Activated CD4-positive, alpha-beta T cell treated with anti-CD3 and anti-CD28 coated beads for 36 hours (primary cell): ENCODE measurements around the gene UBN2. TPM values are rescaled to one million over a fixed set of nuclear protein-coding genes. Genes with fewer than 3 reads are reported as not detected.

Source experiments
- ATAC-seq: fragments of 200-7000 bp; cut with Tn5 transposase; one replicate; pipeline ENCODE4 v1.10.0; 2021; ENCODE audit warnings: mild to moderate bottlenecking, moderate library complexity
- CTCF ChIA-PET: fragments of 350-600 bp; sonication (Branson Sonifier 250); formaldehyde crosslinking; loops from one replicate; lab custom pipeline; 2021; ENCODE audit warnings: antibody characterized with exemption; lab: Charles Lee
- POLR2A ChIA-PET: fragments of 350-600 bp; sonication (Branson Sonifier 250); formaldehyde crosslinking; loops from one replicate; lab custom pipeline; 2021; ENCODE audit warnings: antibody characterized with exemption, inconsistent platforms; lab: Charles Lee
- DNase-seq: peaks from one replicate; pipeline ENCODE4 v3.0.0-alpha.2; 2020
- H3K27ac Mint-ChIP-seq: one replicate; pipeline ENCODE4 v1.8.0; 2021; ENCODE audit warnings: mixed read lengths
- H3K27me3 Mint-ChIP-seq: one replicate; pipeline ENCODE4 v1.8.0; 2021; ENCODE audit warnings: mixed read lengths
- H3K36me3 Mint-ChIP-seq: one replicate; pipeline ENCODE4 v1.8.0; 2021; ENCODE audit warnings: low read depth, mixed read lengths
- H3K4me1 Mint-ChIP-seq: one replicate; pipeline ENCODE4 v1.8.0; 2021; ENCODE audit warnings: mixed read lengths
- H3K4me3 Mint-ChIP-seq: one replicate; pipeline ENCODE4 v1.8.0; 2021; ENCODE audit warnings: mild to moderate bottlenecking, moderate library complexity, mixed read lengths
- H3K9me3 Mint-ChIP-seq: one replicate; pipeline ENCODE4 v1.8.0; 2021; ENCODE audit warnings: low read depth, mixed read lengths
- intact Hi-C, 2 experiments: fragments of 100-400 bp; cut with DNase I in 1 of 2; cut with micrococcal nuclease in 1 of 2; formaldehyde crosslinking; loops; one replicate each; pipeline versions ENCODE4 v1.14.2 to v1.15.1; 2022 to 2024; cut with DNase I, micrococcal nuclease
- total RNA-seq, 2 experiments: library from RNA; stranded (reverse); gene quantifications; one replicate each; pipeline ENCODE4 v1.2.3, GENCODE V29; 2021

Gene UBN2
- total RNA-seq, 2 experiments from 2014 or later, result 8.3 to 11.8 TPM

DNA sequence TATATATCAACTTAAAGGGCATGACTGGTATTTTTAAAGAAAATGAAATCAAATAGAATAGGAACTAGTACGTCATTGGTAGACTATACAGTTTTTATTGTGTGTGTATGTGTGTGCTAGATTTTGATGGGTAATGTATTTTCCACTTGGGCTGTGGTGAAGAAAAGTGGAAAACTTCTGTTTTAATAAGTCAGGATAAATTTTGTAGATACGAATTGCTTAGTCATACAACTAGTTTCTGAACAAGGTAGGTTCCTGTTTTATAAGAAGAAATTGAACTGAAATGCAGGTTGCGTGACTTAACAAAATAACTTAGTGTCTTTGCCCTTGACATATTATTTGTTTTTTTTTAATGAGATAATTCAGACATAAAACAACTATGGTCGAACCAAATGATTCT is 24.3 kb downstream of the UBN2 start:
- no peak for DNase-seq
- Mint-ChIP-seq H3K27me3 (no peaks in the 10 kb centered on the region), H3K9me3 (no peaks in the 10 kb centered on the region), H3K4me3 (no peak overlapping the region), H3K4me1 (no peaks in the 10 kb centered on the region), H3K36me3 (peaks cover 15% of the 10 kb centered on the region), H3K27ac (no peak overlapping the region)
- no peak for ATAC-seq
- ChIA-PET POLR2A (no interaction called here), CTCF (no interaction called here)
- intact Hi-C loops, result no loop called here

DNA sequence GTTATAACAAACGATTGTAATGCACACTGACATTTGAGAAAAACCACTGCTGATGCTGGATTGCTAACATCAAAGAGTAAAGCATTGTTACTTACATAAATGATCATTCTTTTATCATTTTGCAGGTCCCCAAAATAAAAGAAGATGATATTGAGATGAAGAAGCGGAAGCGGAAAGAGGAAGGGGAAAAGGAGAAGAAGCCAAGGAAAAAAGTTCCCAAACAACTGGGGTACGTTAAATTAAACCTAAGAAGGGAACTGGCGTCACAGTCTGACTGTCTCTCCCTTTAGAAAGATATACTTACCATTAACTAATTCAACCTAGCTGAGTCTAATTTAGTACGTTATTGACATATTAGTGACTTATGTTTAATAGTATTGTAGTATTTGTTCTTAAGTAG is 28.1 kb downstream of the UBN2 start:
- H3K36me3 Mint-ChIP-seq, result peaks cover 19% of the 10 kb centered on the region
- ATAC-seq (no peak), DNase-seq (no peak)
- no peak overlapping the region for H3K4me3 Mint-ChIP-seq
- H3K27ac Mint-ChIP-seq, result no peak overlapping the region
- ChIA-PET CTCF (no interaction called here), POLR2A (no interaction called here)
- intact Hi-C loops, result no loop called here
- H3K27me3 Mint-ChIP-seq, result no peaks in the 10 kb centered on the region
- no peaks in the 10 kb centered on the region for H3K9me3 Mint-ChIP-seq
- no peaks in the 10 kb centered on the region for H3K4me1 Mint-ChIP-seq

- no peaks in the 10 kb centered on the region for H3K4me1 Mint-ChIP-seq
- POLR2A ChIA-PET, result no interaction called here
- peaks cover 34% of the 10 kb centered on the region for H3K36me3 Mint-ChIP-seq
- no peaks in the 10 kb centered on the region for H3K9me3 Mint-ChIP-seq
- intact Hi-C loops, result no loop called here
- H3K27ac Mint-ChIP-seq, result no peak overlapping the region
- CTCF ChIA-PET, result no interaction called here
- ATAC-seq (no peak), DNase-seq (no peak)
- H3K27me3 Mint-ChIP-seq, result no peaks in the 10 kb centered on the region
- H3K4me3 Mint-ChIP-seq, result no peak overlapping the region
Observed at GRCh38 chr7:139264220-139264619, 33.2 kb downstream of the UBN2 start.

DNA sequence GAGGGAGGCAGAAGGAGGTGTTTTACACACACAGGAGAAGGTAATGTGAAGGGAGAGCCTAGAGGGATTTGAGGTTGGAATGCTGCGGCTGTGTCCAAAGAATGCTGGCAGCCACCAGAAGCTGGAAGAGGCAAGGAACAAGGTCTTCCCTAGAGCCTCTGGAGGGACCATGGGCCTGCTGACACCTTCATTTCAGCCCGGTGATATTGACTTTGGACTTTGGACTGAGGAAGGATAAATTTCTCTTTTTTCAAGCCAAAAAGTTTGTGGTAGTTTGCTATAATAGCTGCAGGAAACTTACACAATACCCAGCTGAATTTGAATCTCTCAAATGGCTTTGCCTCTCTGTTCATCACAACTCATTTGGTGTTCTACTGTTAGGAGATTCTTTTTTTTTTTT is 34.6 kb downstream of the UBN2 start:
- no peak for DNase-seq
- intact Hi-C loops, result no loop called here
- Mint-ChIP-seq H3K27me3 (no peaks in the 10 kb centered on the region), H3K36me3 (peaks cover 41% of the 10 kb centered on the region), H3K4me1 (no peaks in the 10 kb centered on the region), H3K27ac (no peak overlapping the region), H3K4me3 (no peak overlapping the region), H3K9me3 (no peaks in the 10 kb centered on the region)
- no peak for ATAC-seq
- CTCF ChIA-PET, result no interaction called here
- POLR2A ChIA-PET, result interaction anchor here (0.6 kb wide), 1 partner anchor 18 kb away, joined by 3 read pairs; no protein-coding TSS in a partner anchor

DNA sequence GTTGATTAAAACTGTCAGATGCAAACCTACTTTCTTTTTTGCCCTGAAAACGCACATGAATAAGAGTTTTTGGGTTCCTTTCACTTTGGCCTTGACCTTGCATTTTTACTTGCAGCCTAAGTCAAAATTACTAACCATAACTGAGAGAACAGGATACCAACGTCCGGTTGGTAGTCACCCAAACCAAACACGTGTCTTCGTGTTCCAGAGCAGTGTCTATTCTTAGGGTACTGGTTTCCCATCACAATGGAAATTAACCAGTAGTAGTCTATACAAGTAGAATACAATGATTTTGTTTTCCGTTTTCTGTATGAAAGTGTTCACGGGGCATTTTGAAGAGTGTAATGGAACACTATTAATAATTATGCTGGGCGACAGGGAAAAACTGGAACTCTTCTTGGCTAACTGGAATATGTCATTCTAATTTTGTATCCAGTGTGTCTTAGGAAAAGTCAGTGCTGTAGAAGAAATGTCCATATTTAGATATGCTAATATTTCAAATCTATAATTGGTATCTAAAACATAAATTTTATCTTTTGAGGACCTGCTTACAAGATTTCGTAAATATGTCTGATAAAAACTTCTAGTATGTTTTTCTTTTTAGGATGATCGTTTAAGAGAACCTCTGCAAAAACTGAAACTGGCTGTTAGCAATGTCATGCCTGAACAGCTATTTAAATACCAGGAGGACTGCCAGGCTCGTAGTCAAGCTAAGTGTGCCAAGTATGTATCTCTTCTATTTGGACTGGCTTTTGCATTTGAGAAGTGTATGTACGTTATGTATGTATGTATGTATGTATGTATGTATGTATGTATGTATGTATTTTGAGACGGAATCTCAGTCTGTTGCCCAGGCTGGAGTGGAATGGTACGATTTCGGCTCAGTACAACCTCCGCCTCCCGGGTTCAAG is 40.9 kb downstream of the UBN2 start:
- no peak overlapping the region for H3K4me3 Mint-ChIP-seq
- intact Hi-C loops, result no loop called here
- POLR2A ChIA-PET, result interaction anchor here (0.6 kb wide), 1 partner anchor 88 kb away, joined by 3 read pairs; the partner anchor contains the start of gene LUC7L2

GRCh38 chr7:139284252-139284896 is 53.3 kb downstream of the UBN2 start:
- H3K27ac Mint-ChIP-seq, result no peak overlapping the region
- H3K9me3 Mint-ChIP-seq, result no peaks in the 10 kb centered on the region
- peaks cover 21% of the 10 kb centered on the region for H3K36me3 Mint-ChIP-seq
- POLR2A ChIA-PET, result no interaction called here
- no peak overlapping the region for H3K4me3 Mint-ChIP-seq
- CTCF ChIA-PET, result interaction anchor here (1.1 to 1.4 kb wide), 2 partner anchors 17 to 47 kb away, joined by 3 read pairs; no protein-coding TSS in a partner anchor
- ATAC-seq, result no peak
- H3K27me3 Mint-ChIP-seq, result no peaks in the 10 kb centered on the region
- intact Hi-C loops, result no loop called here
- no peak for DNase-seq
- H3K4me1 Mint-ChIP-seq, result no peaks in the 10 kb centered on the region

More for the DNA sequence above, 40.9 kb downstream of the UBN2 start:
- Mint-ChIP-seq H3K36me3 (peaks cover 39% of the 10 kb centered on the region), H3K27me3 (no peaks in the 10 kb centered on the region), H3K9me3 (no peaks in the 10 kb centered on the region), H3K4me1 (no peaks in the 10 kb centered on the region), H3K27ac (no peak overlapping the region)
- CTCF ChIA-PET, result no interaction called here
- ATAC-seq (no peak), DNase-seq (no peak)

- Mint-ChIP-seq H3K9me3 (no peaks in the 10 kb centered on the region), H3K27ac (no peak overlapping the region), H3K4me1 (no peaks in the 10 kb centered on the region), H3K27me3 (no peaks in the 10 kb centered on the region), H3K36me3 (peaks cover 21% of the 10 kb centered on the region), H3K4me3 (no peak overlapping the region)
- CTCF ChIA-PET, result interaction anchor here (0.7 kb wide), 1 partner anchor 108 kb away, joined by 3 read pairs; no protein-coding TSS in a partner anchor
- ATAC-seq, result no peak
- intact Hi-C loops, result no loop called here
- DNase-seq, result no peak
- POLR2A ChIA-PET, result no interaction called here
Observed at GRCh38 chr7:139286144-139286543, 55.1 kb downstream of the UBN2 start.

- Mint-ChIP-seq H3K9me3 (no peaks in the 10 kb centered on the region), H3K27me3 (no peaks in the 10 kb centered on the region), H3K4me3 (no peak overlapping the region), H3K4me1 (no peaks in the 10 kb centered on the region), H3K36me3 (peaks cover 6% of the 10 kb centered on the region), H3K27ac (no peak overlapping the region)
- CTCF ChIA-PET, result interaction anchor here (0.6 to 0.9 kb wide), 2 partner anchors 74 to 174 kb away, joined by 3 read pairs; no protein-coding TSS in a partner anchor
- POLR2A ChIA-PET, result no interaction called here
- intact Hi-C loops, result no loop called here
- DNase-seq (no peak), ATAC-seq (no peak)
Observed at GRCh38 chr7:139292821-139293220, 61.8 kb downstream of the UBN2 start.

DNA sequence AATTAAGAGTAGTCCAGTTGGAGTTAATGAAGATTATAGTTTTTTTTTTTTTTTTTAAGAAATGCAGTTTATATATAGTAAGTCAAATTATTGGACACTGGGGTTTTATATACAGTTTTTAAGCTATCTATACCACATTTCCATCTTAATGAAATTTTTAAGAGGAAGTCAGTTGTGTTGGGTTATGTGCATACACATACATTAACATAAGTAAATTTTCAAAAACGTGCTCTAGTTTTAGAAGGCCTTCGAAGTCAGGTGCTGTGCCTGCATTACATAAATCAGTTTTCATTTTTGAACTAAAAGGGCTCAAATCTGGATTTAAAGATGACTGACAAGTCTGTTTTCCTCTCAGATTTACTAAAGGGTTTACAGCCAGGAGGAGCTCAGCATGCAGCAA is 62.5 kb downstream of the UBN2 start:
- H3K4me1 Mint-ChIP-seq, result no peaks in the 10 kb centered on the region
- ChIA-PET CTCF (interaction anchor here (0.6 kb wide), 1 partner anchor 73 kb away, joined by 3 read pairs; no protein-coding TSS in a partner anchor), POLR2A (no interaction called here)
- H3K36me3 Mint-ChIP-seq, result peaks cover 6% of the 10 kb centered on the region
- no peak overlapping the region for H3K27ac Mint-ChIP-seq
- intact Hi-C loops, result no loop called here
- DNase-seq, result no peak
- H3K27me3 Mint-ChIP-seq, result no peaks in the 10 kb centered on the region
- H3K4me3 Mint-ChIP-seq, result no peak overlapping the region
- no peak for ATAC-seq
- no peaks in the 10 kb centered on the region for H3K9me3 Mint-ChIP-seq

DNA sequence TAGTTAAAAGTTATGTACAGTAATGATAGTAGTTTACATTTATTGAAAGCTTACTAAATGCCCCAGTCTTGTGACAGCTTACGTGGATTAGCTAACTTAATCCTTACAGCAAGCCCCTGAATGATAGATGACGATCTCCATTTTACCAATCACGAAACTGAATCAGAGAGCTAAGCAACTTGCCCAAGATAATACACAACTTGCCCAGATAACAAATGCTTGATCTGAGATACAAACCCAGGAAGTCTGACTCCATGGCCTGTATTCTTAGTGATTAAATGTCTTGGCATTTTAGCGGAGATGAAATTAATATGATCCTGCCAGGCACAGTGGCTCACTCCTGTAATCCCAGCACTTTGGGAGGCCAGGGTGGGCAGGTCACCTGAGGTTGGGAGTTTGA is 63.2 kb downstream of the UBN2 start:
- no peaks in the 10 kb centered on the region for H3K27me3 Mint-ChIP-seq
- intact Hi-C loops, result no loop called here
- no peak for DNase-seq
- no peak overlapping the region for H3K27ac Mint-ChIP-seq
- no peak overlapping the region for H3K4me3 Mint-ChIP-seq
- no peaks in the 10 kb centered on the region for H3K9me3 Mint-ChIP-seq
- peaks cover 6% of the 10 kb centered on the region for H3K36me3 Mint-ChIP-seq
- H3K4me1 Mint-ChIP-seq, result no peaks in the 10 kb centered on the region
- CTCF ChIA-PET, result interaction anchor here (0.5 to 1.0 kb wide), 2 partner anchors 17 to 208 kb away, joined by 3 to 5 read pairs; no protein-coding TSS in a partner anchor
- ATAC-seq, result no peak
- POLR2A ChIA-PET, result no interaction called here

DNA sequence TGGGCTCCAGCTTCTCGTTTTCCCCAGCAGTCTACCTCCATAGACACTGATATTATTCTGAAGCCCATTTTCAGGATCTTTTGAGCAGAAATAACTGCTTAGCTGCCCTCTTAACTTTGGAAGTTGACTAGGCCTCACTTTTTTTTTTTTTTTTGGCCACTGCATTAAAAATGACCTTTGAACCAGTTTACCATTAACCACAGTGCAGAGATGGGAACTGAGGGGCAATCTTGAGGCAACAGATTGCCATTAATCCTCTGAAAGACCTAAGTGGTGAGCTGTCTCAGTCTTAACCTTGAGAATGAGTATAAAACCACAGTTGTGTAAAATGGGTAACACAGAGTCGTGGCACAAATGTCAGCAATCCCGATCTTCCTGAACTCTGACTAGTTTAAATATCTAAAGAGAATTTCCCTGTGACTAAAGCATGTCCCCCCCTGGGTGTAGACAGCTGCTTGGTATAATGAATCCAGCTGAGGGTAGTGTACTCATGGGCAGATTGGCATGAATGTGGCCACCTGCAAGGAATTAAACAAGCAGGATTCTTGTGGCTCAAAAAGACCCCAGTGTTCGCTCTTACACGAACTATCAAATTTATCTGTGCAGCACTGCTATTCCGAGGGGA is 64.0 kb downstream of the UBN2 start:
- Mint-ChIP-seq H3K9me3 (no peaks in the 10 kb centered on the region), H3K4me1 (no peaks in the 10 kb centered on the region), H3K27me3 (no peaks in the 10 kb centered on the region), H3K27ac (no peak overlapping the region), H3K4me3 (no peak overlapping the region), H3K36me3 (peaks cover 6% of the 10 kb centered on the region)
- ChIA-PET POLR2A (no interaction called here), CTCF (interaction anchor here (0.7 to 1.0 kb wide), 3 partner anchors 16 to 150 kb away, joined by 3 to 5 read pairs (median 3); no protein-coding TSS in a partner anchor)
- intact Hi-C loops, result no loop called here
- ATAC-seq (no peak), DNase-seq (no peak)
